Subcutaneous adipose tissue (tissue), 4 donors: ENCODE results near the gene RBMS2. TPM values are rescaled to one million over a fixed set of nuclear protein-coding genes. Genes with fewer than 3 reads are reported as not detected.

ENCODE experiments used
- total RNA-seq, 4 donors: library from RNA; depleted of rRNA; stranded (reverse); fragments of >200 nt; gene quantifications; one replicate each; pipeline ENCODE4 v1.1.0, GENCODE V29; 2016
- TF ChIP-seq, protein P1 (sequence below): fragments of 450-650 bp; IDR thresholded peaks from one replicate; pipeline ENCODE4 v1.5.1; 2016; ENCODE audit warnings: low read depth, mild to moderate bottlenecking, control low read depth, antibody characterized with exemption, moderate library complexity

The RBMS2 gene
- total RNA-seq, 4 donors from 2014 or later, result 22.0 to 49.5 (median 33.0) TPM

DNA sequence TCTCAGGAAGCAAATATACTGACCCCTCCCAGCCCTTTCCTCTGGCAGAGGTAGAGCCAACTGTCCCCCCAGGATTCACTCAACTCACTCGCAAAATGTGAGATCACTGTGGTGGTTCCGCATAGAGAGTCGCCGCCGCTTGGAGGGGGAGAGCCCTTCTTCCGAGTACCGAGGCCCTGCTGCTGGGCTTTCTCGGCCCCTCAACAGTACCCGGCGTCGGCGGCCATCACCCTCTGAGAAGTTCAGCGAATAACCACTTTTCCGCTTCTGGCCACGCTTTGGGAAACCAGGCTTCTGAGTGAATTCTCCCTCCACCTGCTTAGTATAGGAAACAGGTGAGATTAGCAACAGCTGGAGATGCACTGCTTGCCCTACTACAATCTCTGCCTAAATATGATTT is 77.4 kb downstream of the RBMS2 start:
- TF ChIP-seq, protein P1, sequence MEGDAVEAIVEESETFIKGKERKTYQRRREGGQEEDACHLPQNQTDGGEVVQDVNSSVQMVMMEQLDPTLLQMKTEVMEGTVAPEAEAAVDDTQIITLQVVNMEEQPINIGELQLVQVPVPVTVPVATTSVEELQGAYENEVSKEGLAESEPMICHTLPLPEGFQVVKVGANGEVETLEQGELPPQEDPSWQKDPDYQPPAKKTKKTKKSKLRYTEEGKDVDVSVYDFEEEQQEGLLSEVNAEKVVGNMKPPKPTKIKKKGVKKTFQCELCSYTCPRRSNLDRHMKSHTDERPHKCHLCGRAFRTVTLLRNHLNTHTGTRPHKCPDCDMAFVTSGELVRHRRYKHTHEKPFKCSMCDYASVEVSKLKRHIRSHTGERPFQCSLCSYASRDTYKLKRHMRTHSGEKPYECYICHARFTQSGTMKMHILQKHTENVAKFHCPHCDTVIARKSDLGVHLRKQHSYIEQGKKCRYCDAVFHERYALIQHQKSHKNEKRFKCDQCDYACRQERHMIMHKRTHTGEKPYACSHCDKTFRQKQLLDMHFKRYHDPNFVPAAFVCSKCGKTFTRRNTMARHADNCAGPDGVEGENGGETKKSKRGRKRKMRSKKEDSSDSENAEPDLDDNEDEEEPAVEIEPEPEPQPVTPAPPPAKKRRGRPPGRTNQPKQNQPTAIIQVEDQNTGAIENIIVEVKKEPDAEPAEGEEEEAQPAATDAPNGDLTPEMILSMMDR, result no peak

DNA sequence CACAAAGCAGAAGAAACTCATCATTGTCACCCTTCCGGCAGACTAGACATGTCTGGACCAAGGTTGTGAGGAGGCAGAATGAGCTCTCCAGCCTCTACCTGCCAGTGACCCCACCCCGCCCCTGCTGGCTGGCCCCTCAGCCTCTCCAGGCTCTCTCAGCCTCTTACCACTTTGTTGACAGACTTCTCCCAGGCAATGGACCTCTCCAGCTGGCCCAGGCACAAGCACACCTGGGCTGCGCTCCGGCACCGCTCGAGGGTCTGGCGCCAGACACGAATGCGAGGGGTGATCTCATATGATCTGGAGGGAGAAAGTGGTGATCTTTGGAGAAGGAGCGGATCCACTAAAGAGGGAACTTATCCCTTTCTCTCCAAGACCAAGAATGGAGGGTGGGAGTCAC is 78.2 kb downstream of the RBMS2 start:
- TF ChIP-seq, protein P1, result no peak

DNA sequence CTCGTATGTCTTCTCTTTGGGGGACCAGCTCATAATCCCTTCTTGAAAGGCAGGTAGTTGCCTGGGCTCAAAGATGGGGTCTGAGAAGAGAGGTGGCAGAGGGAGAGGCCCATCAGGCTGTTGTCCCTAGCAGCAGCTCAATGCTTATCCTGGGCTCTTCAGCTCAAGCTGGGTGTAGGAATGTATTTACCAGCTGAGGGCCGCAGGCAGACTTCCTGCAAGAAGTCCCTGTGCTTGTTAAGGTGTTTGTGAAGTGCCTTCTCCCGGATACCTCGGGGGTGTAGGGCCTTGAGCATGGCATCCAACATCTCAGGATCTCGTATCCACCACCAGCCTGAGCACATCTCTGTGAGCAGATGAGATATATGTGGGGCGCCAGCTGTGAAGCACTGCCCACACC is 79.1 kb downstream of the RBMS2 start:
- TF ChIP-seq, protein P1, result no peak

DNA sequence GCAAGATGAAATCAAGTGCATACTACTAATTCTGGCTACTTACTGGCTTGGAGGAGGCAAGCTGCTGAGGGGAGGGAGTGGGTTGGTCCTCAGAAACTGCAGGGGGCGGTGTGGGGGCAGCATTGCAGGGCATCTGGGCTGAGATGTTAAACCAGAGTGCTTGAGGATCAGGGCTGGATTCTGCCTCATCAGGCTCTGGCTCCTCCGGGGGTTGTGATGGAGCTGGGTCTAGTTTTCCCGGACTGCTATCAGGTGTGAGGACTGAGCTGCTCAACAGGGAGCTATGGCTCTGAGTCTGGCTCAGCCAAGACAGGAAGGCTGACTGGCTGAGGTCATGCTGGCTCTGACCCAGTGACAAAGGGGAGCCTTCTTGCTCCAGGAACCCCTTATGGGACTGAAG is 79.9 kb downstream of the RBMS2 start:
- TF ChIP-seq, protein P1, result no peak

DNA sequence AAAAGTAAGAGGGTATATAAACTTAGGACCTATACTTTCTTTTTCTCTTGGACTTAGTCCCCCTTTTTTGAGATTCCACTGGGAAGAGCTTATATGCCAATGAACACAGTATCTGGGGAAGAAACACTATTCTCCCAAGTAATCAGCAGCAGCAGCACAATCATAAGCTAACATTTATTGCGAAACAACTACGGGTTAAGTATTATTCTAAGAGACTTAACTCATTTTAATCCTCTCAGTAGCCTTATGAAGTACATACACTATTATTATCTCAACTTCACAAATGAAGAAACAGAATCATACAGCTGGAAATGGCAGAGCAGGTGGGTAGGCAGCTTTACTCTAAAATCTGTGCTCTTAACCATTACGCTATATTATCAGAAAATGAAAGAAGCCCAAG is 80.6 kb downstream of the RBMS2 start:
- TF ChIP-seq, protein P1, result no peak

DNA sequence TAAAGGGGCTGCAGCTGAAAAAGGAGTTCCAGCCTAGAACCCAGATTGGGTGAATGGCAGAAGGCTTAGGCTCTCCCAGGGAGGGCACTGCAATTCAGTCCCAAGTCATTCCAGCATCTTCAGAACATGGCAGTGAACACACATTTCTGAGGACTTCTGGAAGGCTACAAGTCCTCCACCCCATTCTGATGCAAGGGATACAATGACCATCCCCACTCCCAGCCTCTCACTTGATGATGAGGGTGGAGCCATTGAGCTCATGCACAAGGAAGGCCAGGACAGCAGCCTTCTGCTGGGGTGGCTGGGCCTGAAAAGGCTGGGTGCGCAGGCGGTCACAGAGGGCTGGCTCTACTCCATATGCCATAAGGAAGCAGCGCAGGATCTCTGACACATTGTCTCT is 82.7 kb downstream of the RBMS2 start:
- TF ChIP-seq, protein P1, result no peak

DNA sequence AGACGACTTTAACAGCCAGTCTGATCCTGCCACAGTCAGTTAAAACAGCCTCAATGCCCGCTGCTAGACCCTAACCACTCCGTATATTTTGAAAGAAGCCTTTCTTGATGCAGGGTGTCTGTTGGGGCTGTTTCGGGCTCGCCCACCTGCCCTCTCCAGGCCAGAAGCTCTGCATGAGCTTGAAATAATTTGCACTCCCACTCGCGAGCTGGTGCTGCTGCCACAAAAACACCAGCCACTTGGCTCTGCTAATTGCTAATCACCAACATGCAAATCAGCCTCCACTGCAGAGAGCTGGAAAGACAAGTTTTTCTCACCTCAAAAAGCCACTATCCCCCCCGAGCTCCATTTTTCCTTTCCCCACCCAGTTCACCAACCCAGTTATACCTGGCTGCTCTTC is 93.0 kb downstream of the RBMS2 start:
- TF ChIP-seq, protein P1, result no peak
